ENCODE data around the gene ATP6V0A4. TPM values are rescaled to one million over a fixed set of nuclear protein-coding genes. Genes with fewer than 3 reads are reported as not detected.
"Not testable (repeated sequence)": the region's sequence is repeated elsewhere in the genome, so short reads cannot be mapped to it uniquely, and the experiment has no call there.

The ATP6V0A4 gene
- total RNA-seq, 1 donor from 2014 or later, result 0.35 TPM

DNA sequence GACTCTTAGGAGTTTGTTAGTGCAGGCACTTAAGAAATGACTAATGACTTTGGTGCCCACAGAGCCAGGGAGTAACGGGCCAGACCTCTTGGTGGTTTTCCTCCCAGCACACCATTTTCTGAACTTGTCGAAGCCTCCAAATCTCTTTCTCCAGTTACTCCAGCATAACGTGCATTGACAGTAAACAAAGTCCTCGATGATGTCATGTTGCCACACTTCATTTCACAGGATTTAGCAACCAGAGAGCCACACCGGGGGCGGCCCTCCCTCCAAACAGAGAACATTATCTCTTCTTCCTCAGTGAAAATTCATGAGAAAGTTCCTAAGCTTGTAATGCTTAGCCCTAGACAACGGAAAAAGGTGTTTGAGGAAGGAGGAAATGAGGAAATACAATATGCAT is 92.8 kb downstream of the ATP6V0A4 start:
- no peak for DNase-seq (ENCODE audit: low read depth)

DNA sequence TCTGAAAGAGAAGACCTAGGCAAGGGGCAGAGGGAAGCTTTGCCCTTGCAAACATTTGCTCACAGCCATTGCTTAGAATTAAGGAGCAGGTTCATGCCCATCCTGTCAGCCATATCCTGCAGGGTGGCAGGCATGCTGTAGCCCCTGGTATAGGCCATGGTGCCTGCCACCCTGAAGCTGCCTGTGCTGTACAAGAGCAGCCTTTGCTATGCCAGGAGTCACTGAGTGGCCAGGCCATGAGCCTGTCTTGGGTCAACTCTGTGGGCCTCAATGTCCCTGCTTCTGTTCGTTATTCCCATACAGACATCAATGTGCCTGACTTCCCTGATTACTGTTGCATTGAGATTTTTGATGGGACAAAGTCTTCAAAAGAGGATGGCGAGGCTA is 96.5 kb downstream of the ATP6V0A4 start:
- DNase-seq (ENCODE audit: low read depth), result no peak

GRCh38 chr7:138700857-138701536 is 97.0 kb downstream of the ATP6V0A4 start, which contains the start of gene SVOPL:
Gene SVOPL, minus strand, starts transcription at chr7:138701362. Its CDS starts 22,317 bp downstream, at chr7:138679045.
- DNase-seq (ENCODE audit: low read depth), result no peak

DNA sequence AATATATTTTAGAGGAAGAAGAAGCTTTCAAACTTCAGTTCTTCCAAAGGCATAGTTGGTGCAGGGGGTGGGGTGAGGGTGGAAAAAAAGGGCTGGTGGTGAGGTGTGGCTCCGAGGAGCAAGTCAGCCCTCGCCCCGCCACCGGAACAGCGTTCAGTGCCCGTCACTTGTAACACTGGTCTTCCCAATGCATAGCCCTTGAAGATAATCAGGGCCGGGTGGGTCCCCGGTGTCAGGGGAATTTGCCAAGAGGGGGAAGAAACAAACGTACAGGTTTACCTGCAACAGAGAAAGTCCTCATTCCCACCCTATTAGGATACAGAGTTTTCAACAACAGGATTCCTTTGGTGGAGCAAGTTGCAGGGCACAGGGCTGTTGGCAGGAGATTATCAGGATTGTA is 98.3 kb downstream of the ATP6V0A4 start:
- no peak for DNase-seq (ENCODE audit: low read depth)

- DNase-seq (ENCODE audit: low read depth), result no peak
Measured at GRCh38 chr7:138698281-138698680, 99.7 kb downstream of the ATP6V0A4 start.

- DNase-seq (ENCODE audit: low read depth), result no peak
Measured at GRCh38 chr7:138697535-138698182, 100.3 kb downstream of the ATP6V0A4 start.

DNA sequence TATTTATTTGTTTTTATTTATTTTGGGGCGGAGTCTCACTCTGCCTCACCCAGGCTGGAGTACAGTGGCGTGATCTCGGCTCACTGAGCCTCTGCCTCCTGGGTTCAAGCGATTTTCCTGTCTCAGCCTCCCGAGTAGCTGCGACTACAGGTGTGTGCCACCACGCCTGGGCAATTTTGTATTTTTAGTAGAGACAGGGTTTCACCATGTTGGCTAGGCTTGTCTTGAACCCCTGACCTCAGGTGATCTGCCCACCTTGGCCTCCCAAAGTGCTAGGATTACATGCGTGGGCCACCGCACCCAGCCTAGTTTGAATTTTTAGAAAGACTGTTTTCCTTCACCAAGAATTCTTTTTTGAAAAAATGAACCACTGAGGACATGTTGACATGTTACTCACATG is 102.2 kb downstream of the ATP6V0A4 start:
- not testable (repeated sequence) for DNase-seq (ENCODE audit: low read depth)

DNA sequence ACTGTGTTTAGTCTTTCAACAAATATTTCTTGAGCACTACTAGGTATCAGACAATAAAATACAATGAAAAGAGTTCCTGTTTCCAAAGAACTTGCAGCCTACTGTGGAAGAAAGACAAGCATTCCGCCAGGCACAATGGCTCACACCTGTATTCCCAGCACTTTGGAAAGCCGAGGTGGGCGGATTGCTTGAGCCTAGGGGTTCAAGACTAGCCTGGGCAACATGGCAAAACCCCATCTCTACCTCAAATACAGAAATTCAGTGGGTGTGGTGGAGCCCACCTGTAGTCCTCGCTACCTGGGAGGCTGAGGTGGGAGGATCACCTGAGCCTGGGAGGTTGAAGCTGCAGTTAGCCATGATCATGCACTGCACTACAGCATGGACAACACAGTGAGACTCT is 102.9 kb downstream of the ATP6V0A4 start:
- DNase-seq (ENCODE audit: low read depth), result no peak

GRCh38 chr7:138691178-138691577 is 106.8 kb downstream of the ATP6V0A4 start:
- DNase-seq (ENCODE audit: low read depth), result no peak

- DNase-seq (ENCODE audit: low read depth), result no peak
Measured at GRCh38 chr7:138690495-138690894, 107.5 kb downstream of the ATP6V0A4 start.

DNA sequence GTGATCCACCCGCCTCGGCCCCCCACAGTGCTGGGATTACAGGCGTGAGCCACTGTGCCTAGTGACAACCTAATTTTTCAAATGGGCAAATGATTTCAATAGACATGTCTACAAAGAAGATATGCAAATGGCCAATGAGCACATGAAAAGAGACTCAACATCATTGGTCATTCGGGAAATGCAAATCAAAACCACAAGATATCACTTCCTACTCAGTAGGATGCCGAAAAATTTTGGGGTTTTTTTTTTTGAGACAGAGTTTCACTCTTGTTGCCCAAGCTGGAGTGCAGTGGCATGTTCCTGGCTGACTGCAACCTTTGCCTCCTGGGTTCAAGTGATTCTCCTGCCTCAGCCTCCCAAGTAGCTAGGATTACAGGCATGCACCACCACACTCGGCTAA is 110.0 kb downstream of the ATP6V0A4 start:
- not testable (repeated sequence) for DNase-seq (ENCODE audit: low read depth)

DNA sequence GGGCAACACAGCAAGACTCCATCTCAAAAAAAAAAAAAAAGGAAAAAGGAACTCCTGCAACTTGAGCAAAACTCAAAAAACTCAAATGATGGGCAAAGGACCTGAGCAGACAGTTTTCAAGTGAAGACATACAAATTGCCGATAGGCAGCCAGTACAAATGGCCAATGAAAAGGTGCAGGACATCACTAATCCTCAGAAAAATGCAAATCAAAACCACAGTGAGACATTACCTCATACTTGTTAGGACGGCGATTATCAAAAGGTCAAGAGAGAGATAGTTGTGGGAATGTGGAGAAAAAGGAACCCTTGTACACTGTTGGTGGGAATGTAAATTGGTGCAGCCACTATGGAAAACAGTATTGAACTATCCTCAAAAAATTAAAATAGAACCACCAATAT is 113.7 kb downstream of the ATP6V0A4 start:
- DNase-seq (ENCODE audit: low read depth), result no peak

DNA sequence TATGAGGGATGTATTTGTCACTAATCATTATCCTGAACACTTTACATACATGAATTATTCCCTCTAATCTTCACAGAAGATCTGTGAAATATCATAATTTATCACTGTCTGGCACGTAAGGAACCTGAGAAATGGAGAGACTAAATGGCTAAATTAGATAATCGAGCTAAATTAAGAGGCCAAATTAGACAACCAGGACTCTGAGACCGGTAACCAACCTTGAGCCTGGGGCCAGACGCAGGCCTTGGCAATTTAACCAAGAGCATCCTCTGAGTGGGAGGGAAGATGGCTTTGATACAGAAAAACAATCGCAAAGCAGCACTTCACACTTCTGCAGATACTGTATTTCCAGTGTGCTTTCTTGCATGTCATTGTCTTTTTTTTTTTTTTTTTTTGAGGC is 118.2 kb downstream of the ATP6V0A4 start:
- DNase-seq (ENCODE audit: low read depth), result no peak

DNA sequence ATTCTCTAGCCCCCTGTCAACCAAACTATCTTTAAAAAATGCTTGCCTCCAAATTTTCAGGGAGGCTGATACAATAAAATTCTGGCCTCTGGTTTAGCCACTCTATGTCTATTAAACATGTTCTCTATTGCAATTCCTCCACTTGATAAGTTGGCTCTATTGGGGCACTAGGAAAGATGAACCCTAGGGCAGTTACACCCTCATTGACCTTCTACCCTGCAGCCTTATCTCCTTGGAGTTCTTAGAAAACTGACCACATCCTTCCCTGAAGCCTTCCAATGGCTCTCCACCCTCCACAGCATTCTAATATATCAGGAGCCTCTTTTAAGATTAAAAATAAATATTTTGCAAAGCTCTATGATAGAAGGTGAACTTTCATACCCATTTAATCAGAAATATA is 127.4 kb downstream of the ATP6V0A4 start:
- no peak for DNase-seq (ENCODE audit: low read depth)

GRCh38 chr7:138669364-138669763 is 128.6 kb downstream of the ATP6V0A4 start:
- DNase-seq (ENCODE audit: low read depth), result no peak

DNA sequence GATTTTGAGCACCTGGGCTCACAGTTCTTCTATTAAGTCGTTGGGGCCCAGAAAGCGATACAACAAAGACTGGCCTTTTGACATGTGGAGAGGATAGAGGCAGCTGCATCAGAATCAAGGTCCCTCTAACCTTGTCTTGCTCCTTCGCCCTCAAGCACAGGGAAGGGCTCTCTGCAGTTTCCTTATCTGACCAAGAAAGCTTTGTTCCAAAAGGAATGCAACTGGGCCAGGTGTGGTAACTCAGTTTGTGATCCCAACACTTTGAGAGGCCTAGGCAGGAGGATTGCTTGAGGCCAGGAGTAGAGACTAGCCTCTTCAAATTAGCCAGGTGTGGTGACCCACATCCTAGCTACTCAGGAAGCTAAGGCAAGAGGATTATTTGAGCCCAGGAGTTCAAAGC is 129.1 kb downstream of the ATP6V0A4 start:
- no peak for DNase-seq (ENCODE audit: low read depth)

DNA sequence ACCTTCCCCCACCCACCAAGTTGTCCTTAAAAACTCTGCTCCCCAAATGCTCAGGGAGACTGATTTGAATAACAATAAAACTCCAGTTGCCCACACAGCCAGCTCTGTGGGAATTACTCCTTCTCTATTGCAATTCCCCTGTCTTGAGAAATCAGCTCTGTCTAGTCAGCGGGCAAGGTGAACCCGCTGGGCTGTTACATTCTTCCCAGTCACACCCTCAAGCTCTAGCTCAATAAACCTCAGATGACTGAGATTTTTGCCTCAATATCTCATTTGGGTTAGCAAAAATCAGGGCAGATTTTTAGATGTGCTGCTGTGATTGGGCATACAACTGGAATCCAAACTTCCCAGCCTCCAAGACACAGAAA is 129.8 kb downstream of the ATP6V0A4 start:
- no peak for DNase-seq (ENCODE audit: low read depth)

- DNase-seq (ENCODE audit: low read depth), result no peak
Measured at GRCh38 chr7:138667535-138668228, 130.3 kb downstream of the ATP6V0A4 start.

DNA sequence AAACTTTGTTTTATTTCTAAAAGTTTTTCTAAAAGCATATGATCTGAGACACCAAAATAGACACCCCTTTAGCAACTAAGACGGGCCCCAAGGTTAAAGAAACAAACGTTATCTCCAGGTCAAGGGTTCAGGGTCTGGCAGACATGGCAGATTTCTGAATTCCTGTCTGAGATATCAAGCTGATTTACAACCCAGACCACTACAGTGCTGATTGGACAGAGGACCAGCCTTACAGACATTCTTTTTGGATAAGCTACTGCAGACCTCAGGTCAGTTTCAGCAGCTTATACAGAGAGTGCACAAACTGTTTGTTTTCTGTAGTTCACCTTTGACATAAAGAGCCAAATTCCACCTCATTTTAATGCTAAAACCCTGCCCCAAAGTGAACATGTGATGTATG is 131.6 kb downstream of the ATP6V0A4 start:
- DNase-seq (ENCODE audit: low read depth), result no peak

GRCh38 chr7:138665669-138666140 is 132.3 kb downstream of the ATP6V0A4 start:
- DNase-seq (ENCODE audit: low read depth), result no peak

GRCh38 chr7:138665249-138665648 is 132.7 kb downstream of the ATP6V0A4 start:
- DNase-seq (ENCODE audit: low read depth), result no peak

Data from myocyte (in vitro differentiated cells).